CD14-positive monocyte (primary cell): ENCODE measurements around the gene SETD5. TPM values are rescaled to one million over a fixed set of nuclear protein-coding genes. Genes with fewer than 3 reads are reported as not detected.

Experiments
- DNase-seq, 3 donors: peaks; one replicate each; pipeline ENCODE4 v3.0.0-alpha.2; 2011 to 2022
- H2AFZ ChIP-seq: 2 replicates; pipeline ENCODE4 v1.6.0; 2012; ENCODE audit warnings: mild to moderate bottlenecking, low read depth, low read length, inconsistent platforms; ENCODE audit not compliant: insufficient read depth, poor library complexity, severe bottlenecking
- H3K27ac ChIP-seq, 2 donors: 1 replicate in 1 of 2; 2 replicates in 1 of 2; pipeline ENCODE4 v1.5.1; 2012 to 2013; ENCODE audit warnings: low read length in 2 of 2, control low read depth in 1 of 2, inconsistent platforms in 1 of 2, low read depth in 1 of 2, mild to moderate bottlenecking in 1 of 2
- H3K27me3 ChIP-seq, 2 donors: one replicate each; pipeline versions ENCODE4 v1.6.0 to v1.6.1; 2011 to 2013; ENCODE audit warnings: low read length in 2 of 2; ENCODE audit not compliant: control insufficient read depth in 2 of 2, insufficient read depth in 2 of 2
- H3K36me3 ChIP-seq, 2 donors: replicated peaks in 1 of 2; 1 replicate in 1 of 2; 2 replicates in 1 of 2; pipeline versions ENCODE4 v1.5.1 to v1.6.1; 2012 to 2013; ENCODE audit warnings: low read length in 2 of 2, control low read depth in 1 of 2, inconsistent platforms in 1 of 2, mild to moderate bottlenecking in 1 of 2; ENCODE audit not compliant: insufficient read depth in 2 of 2, control insufficient read depth in 1 of 2
- H3K4me1 ChIP-seq, 2 donors: 1 replicate in 1 of 2; 2 replicates in 1 of 2; pipeline versions ENCODE4 v1.5.1 to v1.6.1; 2012 to 2013; ENCODE audit warnings: low read length in 2 of 2, control low read depth in 1 of 2, inconsistent platforms in 1 of 2, mild to moderate bottlenecking in 1 of 2, moderate library complexity in 1 of 2; ENCODE audit not compliant: insufficient read depth in 2 of 2, control insufficient read depth in 1 of 2
- H3K4me2 ChIP-seq: replicated peaks from 2 replicates; pipeline ENCODE3; 2012; ENCODE audit warnings: low read length, moderate library complexity, mild to moderate bottlenecking; ENCODE audit not compliant: poor library complexity, severe bottlenecking; ENCODE audit errors: extremely low read depth
- H3K4me3 ChIP-seq, 3 experiments: fragments of 200-600 bp in 1 of 3; sonication (generic) in 1 of 3; replicated peaks in 1 of 3; 1 replicate in 2 of 3; 2 replicates in 1 of 3; pipeline ENCODE4 v1.5.1; 2011 to 2013; ENCODE audit warnings: low read length in 3 of 3, mild to moderate bottlenecking in 3 of 3, control low read depth in 2 of 3, low read depth in 2 of 3, inconsistent platforms in 1 of 3, moderate library complexity in 1 of 3
- H3K79me2 ChIP-seq: 2 replicates; pipeline ENCODE4 v1.6.0; 2012; ENCODE audit warnings: mild to moderate bottlenecking, control low read depth, inconsistent platforms, low read length, moderate library complexity; ENCODE audit not compliant: insufficient read depth
- H3K9ac ChIP-seq: 2 replicates; pipeline ENCODE4 v1.6.0; 2017; ENCODE audit warnings: low read length, mild to moderate bottlenecking; ENCODE audit not compliant: insufficient read depth, poor library complexity, severe bottlenecking
- H3K9me3 ChIP-seq, 2 donors: replicated peaks in 1 of 2; 1 replicate in 1 of 2; 2 replicates in 1 of 2; pipeline versions ENCODE4 v1.5.1 to v1.6.1; 2012 to 2013; ENCODE audit warnings: low read length in 2 of 2, control low read depth in 1 of 2; ENCODE audit not compliant: control insufficient read depth in 1 of 2, insufficient read depth in 1 of 2
- H4K20me1 ChIP-seq: 2 replicates; pipeline ENCODE4 v1.6.0; 2012; ENCODE audit warnings: mild to moderate bottlenecking, low read length, control low read depth, moderate library complexity; ENCODE audit not compliant: insufficient read depth
- H3K27ac Mint-ChIP-seq, 7 donors: one replicate each; pipeline ENCODE4 v1.8.0; 2020; ENCODE audit warnings: mild to moderate bottlenecking in 7 of 7, mixed read lengths in 7 of 7, moderate library complexity in 6 of 7, inconsistent platforms in 2 of 7
- H3K27me3 Mint-ChIP-seq, 3 donors: one replicate each; pipeline ENCODE4 v1.8.0; 2021 to 2022; ENCODE audit warnings: low read depth in 3 of 3, mild to moderate bottlenecking in 3 of 3, mixed read lengths in 3 of 3, moderate library complexity in 3 of 3, inconsistent platforms in 1 of 3
- H3K36me3 Mint-ChIP-seq, 2 donors: one replicate each; pipeline ENCODE4 v1.8.0; 2020; ENCODE audit warnings: mixed read lengths in 2 of 2, inconsistent platforms in 1 of 2, mild to moderate bottlenecking in 1 of 2
- H3K4me1 Mint-ChIP-seq: one replicate; pipeline ENCODE4 v1.8.0; 2020; ENCODE audit warnings: mild to moderate bottlenecking, mixed read lengths
- H3K4me3 Mint-ChIP-seq, 2 donors: one replicate each; pipeline ENCODE4 v1.8.0; 2020; ENCODE audit warnings: mild to moderate bottlenecking in 2 of 2, mixed read lengths in 2 of 2, moderate library complexity in 1 of 2
- H3K9me3 Mint-ChIP-seq, 7 donors: one replicate each; pipeline ENCODE4 v1.8.0; 2020 to 2022; ENCODE audit warnings: mixed read lengths in 7 of 7, mild to moderate bottlenecking in 6 of 7, moderate library complexity in 6 of 7, inconsistent platforms in 2 of 7
- WGBS: methylation state at CpG from one replicate; pipeline ENCODE4 v1.1.5; 2013; ENCODE audit warnings: missing lambda C conversion rate; ENCODE audit not compliant: insufficient coverage; 5-methylcytosine and 5-hydroxymethylcytosine counted together
- intact Hi-C, 2 donors: fragments of 100-400 bp; cut with micrococcal nuclease; formaldehyde crosslinking; loops; one replicate each; pipeline versions ENCODE4 v1.15.0 to v1.15.1; 2023
- polyA plus RNA-seq, 3 donors: library from polyadenylated mRNA; depleted of rRNA in 1 of 3; unstranded in 2 of 3; stranded (reverse) in 1 of 3; fragments of 300-500 nt in 2 of 3; fragments of >200 nt in 1 of 3; fragmentation: Illumina TruSeq in 2 of 3; gene quantifications; 1 replicate in 2 of 3; 2 replicates in 1 of 3; pipeline ENCODE4 v1.2.3, GENCODE V29; 2012 to 2021
- TF ChIP-seq, protein P1 (sequence below): fragments of 200-600 bp; IDR thresholded peaks from one replicate; pipeline ENCODE4 v1.8.0; 2022; ENCODE audit warnings: antibody characterized with exemption, mild to moderate bottlenecking

The SETD5 gene
- polyA plus RNA-seq, 3 donors = 4.1 to 51.5 (median 13.7) TPM

DNA sequence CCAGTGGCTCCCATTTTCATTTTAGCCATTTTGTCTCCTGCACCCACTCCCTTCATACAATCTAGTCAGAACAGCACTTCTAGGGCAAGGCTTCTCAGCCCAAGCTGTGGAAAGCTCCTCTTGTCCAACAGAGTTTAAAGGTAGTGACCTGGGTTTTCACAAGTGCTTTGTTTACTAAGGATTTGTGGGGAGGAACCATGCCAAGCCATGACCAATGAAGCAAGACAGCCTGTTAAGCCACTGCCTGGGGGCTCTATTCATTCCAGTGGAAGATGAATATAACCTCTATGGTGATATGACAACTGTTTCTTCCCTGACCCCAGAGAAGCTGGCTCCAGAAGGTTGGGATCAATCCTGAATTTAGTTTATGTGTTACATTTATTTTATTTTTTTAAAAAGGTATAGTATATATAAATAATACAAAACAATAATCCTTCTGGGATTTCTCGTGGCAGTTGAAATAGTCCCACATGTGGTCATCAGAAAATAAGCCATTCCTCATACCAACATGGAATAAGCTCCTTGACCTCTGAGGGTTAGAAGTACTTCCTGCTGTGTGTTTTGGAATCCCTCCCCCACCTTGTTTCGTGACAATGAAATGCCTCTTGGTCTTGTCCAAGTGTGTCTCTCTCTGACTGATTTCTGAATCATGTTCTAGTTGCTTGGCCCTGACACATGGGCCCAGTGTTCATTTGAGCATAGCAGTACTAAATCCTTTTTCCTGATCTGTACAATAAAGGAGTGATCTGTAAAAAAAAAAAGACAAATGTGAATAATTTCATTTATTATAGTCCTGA lies 47.9 kb upstream of the SETD5 start:
- WGBS = no CpG with 5 or more reads among the region's 2 CpGs
- Histone ChIP-seq H2AFZ (no peak overlapping the region), H3K4me2 (no peak overlapping the region), H3K27ac (no peak overlapping the region), H3K9ac (no peak overlapping the region), H3K27me3 (no peaks in the 10 kb centered on the region), H3K36me3 (no peaks in the 10 kb centered on the region), H4K20me1 (no peaks in the 10 kb centered on the region), H3K79me2 (no peaks in the 10 kb centered on the region), H3K4me1 (peaks cover 8% of the 10 kb centered on the region in 2 donors), H3K4me3 (no peak overlapping the region), H3K9me3 (no peaks in the 10 kb centered on the region)
- Mint-ChIP-seq H3K36me3 (no peaks in the 10 kb centered on the region), H3K9me3 (no peaks in the 10 kb centered on the region), H3K27me3 (peaks cover 0 to 2% (median 1%) of the 10 kb centered on the region in 3 donors), H3K27ac (no peak overlapping the region), H3K4me1 (peaks cover 17% of the 10 kb centered on the region), H3K4me3 (no peak overlapping the region)
- DNase-seq = no peak
- TF ChIP-seq, protein P1, sequence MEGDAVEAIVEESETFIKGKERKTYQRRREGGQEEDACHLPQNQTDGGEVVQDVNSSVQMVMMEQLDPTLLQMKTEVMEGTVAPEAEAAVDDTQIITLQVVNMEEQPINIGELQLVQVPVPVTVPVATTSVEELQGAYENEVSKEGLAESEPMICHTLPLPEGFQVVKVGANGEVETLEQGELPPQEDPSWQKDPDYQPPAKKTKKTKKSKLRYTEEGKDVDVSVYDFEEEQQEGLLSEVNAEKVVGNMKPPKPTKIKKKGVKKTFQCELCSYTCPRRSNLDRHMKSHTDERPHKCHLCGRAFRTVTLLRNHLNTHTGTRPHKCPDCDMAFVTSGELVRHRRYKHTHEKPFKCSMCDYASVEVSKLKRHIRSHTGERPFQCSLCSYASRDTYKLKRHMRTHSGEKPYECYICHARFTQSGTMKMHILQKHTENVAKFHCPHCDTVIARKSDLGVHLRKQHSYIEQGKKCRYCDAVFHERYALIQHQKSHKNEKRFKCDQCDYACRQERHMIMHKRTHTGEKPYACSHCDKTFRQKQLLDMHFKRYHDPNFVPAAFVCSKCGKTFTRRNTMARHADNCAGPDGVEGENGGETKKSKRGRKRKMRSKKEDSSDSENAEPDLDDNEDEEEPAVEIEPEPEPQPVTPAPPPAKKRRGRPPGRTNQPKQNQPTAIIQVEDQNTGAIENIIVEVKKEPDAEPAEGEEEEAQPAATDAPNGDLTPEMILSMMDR = no peak
- intact Hi-C loops = loop anchor here in 1 of 2 donors (5.0 kb wide), 1 partner anchor 73 kb away; no protein-coding TSS in a partner anchor

DNA sequence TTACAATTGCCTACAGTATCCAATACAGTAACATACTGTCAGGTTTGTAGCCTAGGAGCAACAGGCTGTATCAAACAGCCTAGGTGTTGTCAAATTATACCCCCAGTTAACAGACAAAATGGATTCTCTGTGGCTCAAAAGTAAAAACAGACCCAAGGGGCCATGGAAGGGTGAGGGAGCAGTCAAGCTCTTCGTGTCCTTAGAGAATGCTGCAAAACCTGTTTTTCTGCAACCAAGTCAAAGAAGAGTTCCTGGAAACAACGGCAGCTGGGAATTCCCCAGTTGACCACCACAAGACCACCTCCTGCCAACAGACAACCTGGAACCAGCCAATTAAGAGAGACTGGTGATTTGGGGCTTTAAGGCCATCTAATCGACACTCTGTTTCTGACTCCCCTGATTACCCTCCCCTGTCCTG lies 45.7 kb upstream of the SETD5 start:
- Mint-ChIP-seq H3K27ac (no peak overlapping the region), H3K27me3 (peaks cover 0 to 1% (median 1%) of the 10 kb centered on the region in 3 donors), H3K4me3 (no peak overlapping the region), H3K4me1 (peaks cover 21% of the 10 kb centered on the region), H3K36me3 (no peaks in the 10 kb centered on the region), H3K9me3 (no peaks in the 10 kb centered on the region)
- Histone ChIP-seq H3K9me3 (no peaks in the 10 kb centered on the region), H3K27me3 (no peaks in the 10 kb centered on the region), H3K4me1 (peaks cover 12 to 13% of the 10 kb centered on the region in 2 donors), H3K27ac (no peak overlapping the region), H3K79me2 (no peaks in the 10 kb centered on the region), H3K4me3 (no peak overlapping the region), H4K20me1 (no peaks in the 10 kb centered on the region), H3K4me2 (no peak overlapping the region), H2AFZ (no peak overlapping the region), H3K9ac (no peak overlapping the region), H3K36me3 (no peaks in the 10 kb centered on the region)
- DNase-seq = no peak
- 82% methylated on average over 2 of the region's 3 CpGs for WGBS
- intact Hi-C loops = loop anchor here (2.0 to 5.0 kb wide), 2 partner anchors 71 kb away; no protein-coding TSS in a partner anchor
- TF ChIP-seq, protein P1 = no peak
